Measurements from ENCODE around the gene VPS41.

The VPS41 gene

DNA sequence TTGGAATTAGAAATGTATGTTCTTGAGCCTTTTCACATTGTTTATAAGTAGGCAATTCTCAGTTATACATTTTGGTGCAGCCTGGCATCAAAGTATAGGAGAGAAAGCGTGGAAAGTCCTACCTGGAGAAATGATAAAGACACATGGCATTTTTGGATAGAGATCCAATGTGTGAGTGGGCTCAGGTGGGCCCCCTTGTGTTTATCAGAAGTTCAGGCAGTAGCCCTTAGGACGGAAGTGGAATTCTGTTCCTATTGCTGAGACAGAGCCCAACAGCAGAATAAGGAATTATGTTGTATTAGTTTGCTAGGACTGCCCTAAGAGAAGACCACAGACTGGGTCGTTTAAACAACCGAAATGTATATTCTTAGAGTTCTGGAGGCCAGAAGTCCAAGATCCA is 192.6 kb downstream of the VPS41 start:
- no peak for DNase-seq

DNA sequence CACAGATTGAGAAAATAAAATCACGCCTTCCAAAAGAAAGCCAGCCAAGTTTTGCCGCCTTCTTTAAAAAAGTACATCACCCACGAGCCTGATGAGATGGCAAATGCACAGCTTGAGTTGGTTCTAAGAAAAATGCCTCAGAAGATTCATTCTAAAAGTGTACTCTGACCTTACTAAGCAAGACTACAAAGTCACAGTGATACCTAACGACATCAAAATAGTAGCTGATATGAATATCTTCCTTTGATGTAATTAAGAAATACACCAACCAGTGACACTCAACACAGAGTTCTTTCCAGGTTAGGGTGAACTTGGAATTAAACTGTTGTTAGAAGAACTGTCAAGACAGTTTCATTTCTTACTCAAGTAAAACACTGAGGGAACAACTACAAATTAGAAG is 199.9 kb downstream of the VPS41 start:
- no peak for DNase-seq

DNA sequence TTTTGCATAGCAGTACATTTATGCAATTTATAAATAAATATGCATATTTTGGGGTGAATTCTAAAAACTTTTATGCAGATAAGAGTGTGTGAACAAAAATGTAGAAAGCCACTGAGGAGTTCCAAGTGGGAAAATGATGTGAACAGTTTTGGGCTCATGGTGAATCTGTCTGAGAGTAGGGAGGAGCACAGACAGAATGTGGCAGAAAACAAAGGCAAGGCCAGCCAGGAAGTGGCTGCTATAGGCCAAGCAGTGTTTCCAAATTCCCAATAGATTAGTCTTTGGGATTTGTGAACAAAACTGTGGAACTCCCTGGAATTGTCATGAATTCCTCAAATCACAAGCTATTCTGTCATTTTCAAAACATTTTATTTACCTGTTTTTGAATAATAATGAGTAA is 204.2 kb downstream of the VPS41 start:
- DNase-seq: no peak

DNA sequence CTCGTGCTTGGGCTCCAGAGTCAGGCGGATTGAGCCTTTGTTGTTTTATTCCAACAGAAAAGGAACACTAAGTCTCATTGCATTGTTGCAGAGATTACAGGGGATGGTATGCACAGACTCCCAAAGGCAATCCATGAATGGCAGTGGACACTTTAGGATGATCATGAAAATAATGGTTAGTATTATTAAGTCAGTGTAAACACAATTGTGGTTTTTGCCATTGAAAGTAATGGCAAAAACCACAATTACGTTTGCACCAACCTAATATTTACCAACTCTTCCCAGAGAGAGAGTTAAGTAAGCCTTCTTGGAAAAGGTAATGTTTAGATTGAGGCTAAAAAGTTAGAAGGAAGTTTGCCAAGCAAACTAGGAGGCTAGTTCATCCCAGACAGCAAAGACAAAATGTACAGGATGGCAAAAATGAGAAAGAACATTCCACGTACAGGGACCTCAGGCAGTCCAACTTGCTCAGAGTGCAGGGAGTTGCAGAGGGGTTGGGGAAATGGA is 204.9 kb downstream of the VPS41 start:
- DNase-seq: no peak

DNA sequence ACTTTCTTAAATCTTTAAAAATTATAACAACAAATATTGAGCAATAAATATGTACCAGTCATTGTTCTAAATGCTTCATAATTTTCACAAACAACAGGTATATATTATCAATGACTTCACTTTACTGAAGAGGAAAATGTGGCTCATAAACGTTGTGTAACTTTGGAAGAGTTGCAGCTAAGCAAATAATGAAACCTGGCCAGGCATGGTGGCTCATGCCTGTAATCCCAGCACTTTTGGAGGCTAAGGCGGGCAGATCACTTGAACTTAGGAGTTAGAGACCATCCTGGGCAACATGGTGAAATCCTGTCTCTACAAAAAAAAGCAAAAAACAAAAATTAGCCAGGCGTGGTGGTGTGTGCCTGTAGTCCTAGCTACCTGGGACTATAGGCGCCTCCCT is 205.9 kb downstream of the VPS41 start:
- no peak for DNase-seq

DNA sequence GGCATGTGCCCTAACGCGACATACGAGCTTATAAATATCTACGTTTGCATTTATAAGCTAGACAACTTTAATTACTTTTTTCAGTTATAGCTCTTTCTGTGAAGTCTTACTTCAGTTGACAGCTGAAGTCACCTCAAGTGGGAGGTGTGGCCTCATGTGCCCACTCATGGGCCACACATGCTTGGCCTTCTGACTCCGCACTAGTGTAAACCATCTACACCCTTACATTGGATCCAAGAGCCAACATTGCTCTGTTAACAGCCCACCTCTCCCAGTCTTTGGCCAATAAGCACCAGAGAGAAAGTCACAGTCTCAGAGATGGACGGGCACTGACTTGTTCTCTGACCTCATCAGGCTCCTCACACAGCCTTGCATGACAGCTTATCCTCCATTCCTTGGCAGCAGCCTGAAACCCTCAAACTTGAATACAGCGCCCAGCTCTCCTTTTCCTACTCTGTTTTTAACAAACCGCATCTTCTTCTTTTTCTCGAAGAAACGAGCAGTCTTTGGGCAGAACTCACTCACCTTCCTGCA is 206.9 kb downstream of the VPS41 start:
- no peak for DNase-seq

DNA sequence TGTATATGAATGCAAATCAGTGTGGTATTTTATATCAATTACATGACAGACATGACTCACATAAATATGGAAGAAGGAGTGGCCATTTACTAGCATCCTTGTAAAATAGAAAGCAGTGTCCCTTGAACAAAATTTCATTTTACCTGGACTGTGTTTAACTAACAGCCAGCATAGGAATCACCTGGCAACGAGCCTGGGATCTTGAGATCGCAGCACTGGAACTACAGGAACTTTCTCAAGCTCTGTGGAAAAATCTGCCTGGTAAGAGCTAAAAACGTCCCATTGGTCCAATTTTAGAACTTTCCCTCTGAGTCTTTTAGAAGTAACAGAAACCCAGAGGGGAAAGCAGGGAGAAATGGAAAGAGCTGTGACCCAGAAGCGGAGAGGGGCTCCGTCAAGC is 208.9 kb downstream of the VPS41 start:
- DNase-seq: no peak

DNA sequence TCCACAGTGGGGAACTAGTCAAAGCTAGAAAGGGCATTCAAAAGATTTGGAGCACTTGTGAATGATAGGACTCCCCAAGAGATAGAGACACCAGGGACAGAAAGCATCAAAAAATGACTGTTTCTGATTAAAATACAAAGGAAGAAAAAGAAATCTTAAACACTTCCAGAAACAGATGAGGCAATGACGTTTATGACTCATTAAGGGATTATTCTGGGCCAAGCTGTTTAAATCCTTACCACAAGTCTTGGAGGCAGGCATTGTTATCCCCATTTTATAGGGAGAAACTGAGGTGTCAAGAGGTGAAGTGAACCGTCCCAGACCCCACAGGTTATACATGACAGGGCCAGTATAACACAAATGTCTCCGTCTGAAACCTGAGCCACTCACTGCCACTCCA is 209.5 kb downstream of the VPS41 start:
- DNase-seq: no peak

DNA sequence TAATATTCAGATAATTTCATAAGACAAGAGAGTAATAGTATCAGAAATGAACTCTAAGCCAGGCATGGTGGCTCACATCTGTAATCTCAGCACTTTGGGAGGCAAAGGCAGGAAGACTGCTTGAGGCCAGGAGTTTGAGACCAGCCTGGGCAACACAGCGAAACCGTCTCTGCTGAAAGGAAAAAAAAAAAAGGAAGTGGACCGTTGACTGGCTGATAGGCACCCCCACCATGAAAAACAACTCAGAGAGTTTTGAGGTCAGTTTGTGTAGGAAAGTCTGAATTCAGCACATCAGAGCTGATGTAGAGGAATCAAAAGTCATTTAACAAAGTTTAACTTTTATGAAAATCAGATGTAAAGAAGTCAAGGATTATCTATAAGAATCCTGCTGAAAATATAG is 214.7 kb downstream of the VPS41 start:
- no peak for DNase-seq

DNA sequence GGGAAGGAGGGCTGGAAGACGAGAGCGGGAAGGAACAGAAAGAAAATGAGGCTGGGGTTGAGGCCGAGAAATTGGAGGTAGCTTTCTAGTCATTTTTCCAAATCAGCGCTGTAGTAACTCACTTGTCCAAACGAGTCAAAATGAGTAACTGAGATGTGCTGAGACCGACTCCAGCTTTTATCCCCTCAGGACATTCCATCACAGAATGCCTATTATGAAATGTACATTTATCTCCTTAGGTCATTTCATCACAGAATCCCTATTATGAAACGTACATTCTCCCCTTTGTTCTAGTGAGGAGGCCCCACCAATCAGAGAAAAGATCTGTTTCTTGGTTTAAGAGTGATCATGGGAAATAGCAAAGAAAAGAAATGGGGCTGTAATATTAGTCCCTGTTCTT is 222.1 kb downstream of the VPS41 start:
- no peak for DNase-seq

DNA sequence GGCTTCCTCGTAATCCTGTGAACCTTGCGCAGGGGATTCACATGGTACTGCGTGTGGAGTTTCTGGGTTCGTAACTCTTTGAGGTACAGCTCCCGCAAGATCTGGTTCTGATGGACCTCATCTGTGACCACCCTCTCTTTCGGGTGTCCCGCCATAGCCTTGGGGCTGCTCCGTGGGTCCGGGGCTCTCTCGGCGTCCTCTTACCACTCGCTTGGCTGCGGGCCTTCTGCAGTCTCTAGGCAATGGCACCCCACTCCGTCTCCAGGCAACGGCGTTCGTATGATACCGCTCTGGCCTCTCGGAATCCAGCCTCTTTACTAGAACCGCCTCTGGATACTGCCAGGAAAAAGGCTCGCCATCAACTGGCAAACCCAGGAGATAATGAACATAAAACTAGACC is 223.1 kb downstream of the VPS41 start:
- no peak for DNase-seq

DNA sequence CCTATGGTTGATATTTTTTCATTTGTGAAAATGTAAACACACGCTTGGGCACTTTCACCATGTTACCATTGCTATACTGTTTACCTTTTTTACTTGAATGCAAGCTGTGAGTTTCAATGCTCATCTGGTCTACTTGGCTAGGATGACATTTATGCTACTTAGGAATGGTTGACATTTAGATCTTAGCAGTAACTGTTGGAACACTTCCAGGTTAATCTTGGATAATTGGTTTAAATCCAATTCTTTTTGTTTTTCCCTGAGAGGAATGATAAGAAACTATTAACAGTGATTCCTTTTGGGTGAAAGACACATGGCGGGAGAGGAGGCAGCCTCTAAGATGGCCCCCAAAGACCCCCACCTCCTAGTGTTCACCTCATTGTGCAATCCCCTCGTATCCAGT is 226.4 kb downstream of the VPS41 start:
- no peak for DNase-seq

DNA sequence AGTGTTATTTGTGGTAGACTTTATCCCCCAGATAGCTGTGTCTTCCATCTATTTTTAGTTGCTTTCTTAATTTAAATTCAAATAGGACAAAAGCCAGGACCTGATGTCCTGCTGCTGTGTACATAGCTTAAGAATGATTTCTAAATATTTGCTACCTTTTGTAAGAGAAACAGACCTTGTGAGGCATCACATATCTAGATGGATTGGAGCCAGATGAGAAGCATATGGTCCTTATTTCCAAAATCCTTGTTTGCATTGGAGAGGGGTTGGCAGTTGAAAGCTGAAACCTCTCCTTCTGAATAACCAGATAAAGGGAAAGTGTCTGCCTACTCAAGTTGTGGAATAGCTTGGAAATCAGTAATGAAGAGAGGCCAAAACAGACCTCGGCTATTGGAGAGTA is 227.1 kb downstream of the VPS41 start:
- no peak for DNase-seq

DNA sequence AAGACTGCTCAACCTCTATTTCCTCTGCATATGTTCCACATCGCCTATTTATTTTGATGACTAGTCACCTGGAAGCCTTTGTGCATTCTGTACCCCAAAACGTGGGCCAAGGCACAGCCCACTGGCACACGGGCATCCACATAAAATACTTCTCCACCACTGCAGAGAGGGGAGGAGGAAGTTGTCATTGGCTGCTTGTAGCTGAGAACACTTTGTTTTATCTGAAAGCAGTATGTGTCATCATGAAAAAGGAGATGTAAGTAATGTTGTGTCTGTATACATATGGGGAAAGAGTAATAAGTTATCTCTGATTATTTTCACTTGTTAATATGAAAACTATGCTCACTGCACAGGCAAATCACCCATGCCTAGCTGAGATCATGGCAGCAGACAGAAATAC is 229.6 kb downstream of the VPS41 start:
- no peak for DNase-seq

DNA sequence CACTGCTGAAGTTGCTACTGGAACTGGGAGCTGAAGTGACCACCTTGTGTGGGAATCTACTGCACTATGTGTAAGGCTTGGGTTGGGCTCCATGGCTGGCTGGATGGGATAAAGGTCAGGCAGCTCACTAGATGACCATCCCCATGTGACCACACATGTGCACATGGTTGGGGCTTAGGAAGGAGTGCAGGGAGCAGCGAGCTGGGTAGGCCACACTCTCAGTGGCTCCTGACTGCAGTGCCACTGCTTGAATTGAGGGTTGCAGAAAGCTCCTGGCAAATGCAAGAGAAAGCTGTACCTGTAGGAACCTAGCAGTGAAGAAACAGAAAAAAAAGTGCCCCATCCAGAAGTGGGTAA is 230.3 kb downstream of the VPS41 start:
- no peak for DNase-seq

DNA sequence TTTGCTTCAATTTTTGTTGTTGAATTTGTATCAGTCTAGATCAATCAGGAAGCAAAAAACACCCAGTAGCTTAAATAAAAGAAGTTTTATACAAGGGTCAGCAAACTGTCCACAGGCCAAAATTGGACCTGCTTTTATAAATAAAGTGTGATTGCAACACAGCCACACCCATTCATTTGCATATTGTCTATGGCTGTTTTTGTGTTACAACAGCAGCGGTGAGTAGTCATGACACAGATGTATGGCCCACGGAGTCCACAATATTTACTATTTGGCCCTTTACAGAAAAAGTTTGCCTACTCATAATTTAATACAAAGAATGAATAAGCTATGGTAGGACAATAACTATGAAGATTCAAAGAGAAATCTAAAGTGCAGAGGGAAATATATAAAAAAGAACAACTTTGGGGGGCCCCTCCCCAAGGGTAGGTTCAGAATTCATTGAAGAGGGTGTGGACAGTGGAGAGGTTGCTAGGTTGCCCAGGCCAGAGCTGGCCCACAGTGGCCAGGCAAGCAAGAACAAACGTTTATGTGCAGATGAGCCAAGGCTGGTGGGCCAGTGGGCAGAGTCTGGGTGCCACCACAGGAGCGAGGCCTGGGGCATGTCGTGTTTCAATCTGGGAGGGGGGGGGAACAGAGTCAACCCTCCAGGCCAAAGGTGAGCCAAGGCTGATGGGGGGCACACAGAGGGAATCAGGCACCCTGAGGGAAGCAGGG is 230.9 kb downstream of the VPS41 start:
- no peak for DNase-seq

DNA sequence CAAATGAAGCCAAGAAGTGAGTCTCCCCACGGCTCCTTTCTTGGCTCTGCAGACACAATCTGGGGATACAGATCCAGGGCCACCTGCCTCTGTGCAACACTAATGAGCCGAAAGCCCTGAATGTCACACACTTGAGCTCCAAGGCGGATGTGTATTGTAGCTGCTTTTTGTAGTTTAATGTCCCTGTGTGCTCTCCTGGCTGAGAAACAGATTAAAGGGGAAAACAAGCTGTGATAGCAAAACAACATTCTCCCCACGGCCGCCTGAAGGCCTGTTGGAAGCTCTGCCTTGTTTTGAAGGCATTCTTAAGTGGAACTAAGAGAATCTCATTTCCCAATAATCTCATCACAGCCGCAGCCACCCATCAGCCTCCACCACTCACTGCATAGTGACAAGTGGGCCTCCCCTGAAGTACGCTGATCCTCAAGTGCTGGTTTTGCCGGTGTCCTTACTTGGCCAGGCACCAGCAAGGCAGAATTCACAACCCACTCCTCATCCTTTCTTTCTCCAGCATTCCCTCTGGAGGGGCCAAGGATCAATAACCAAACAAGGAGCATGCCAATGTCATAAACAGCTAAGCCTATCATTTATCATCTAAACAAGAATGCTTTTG is 233.4 kb downstream of the VPS41 start:
- DNase-seq: no peak

DNA sequence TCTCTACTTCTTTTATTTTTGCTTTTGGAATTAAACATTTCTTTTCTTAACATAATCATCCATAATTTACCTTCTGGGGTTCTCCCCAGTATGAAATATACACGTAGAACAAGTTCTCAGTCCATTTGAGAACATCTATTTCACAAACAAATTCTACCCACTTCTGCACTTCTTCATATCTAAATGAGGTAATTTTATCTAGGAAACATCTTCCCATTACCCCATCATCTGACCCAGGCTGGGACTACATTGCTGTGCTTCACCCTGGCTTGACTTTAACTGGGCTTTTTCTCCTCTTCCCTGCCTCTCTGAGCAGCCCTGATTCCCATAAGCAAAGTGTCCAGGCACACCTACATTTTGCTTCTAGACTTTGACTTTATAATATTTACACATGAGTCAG is 234.5 kb downstream of the VPS41 start:
- no peak for DNase-seq

DNA sequence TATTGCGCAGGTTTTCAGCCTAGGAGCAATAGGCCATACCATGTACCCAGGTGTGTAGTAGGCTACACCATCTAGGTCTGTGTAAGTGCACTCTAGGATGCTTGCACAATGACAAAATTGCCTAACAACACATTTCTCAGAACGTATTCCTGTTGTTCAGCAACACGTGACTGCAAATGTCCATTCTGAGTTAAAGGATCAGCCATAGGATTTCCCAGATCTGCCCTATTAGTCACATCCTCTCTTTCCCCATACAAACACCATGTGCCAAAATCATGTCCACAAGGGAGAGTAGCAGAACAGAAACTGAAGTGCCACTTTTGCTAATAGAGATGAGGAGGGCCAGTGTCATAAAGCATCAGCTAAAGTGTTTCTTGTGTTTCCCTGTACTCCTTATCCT is 235.2 kb downstream of the VPS41 start:
- DNase-seq: no peak
